Endometrial microvascular endothelial cells (primary cell): Measurements from ENCODE around the gene ARSK. TPM values are rescaled to one million over a fixed set of nuclear protein-coding genes. Genes with fewer than 3 reads are reported as not detected.

Source experiments
- in situ Hi-C: cut with HindIII; loops from 2 replicates; pipeline ENCODE4 v1.10.0; 2017; ENCODE audit warnings: low sequenced_read_pairs, low pct_unique_long_range_greater_than_20kb; ENCODE audit errors: inconsistent ontology term
- total RNA-seq: library from RNA; depleted of rRNA; stranded (reverse); fragments of >200 nt; gene quantifications from one replicate; pipeline ENCODE4 v1.2.3, GENCODE V29; 2015; ENCODE audit errors: inconsistent ontology term

Gene ARSK
- total RNA-seq, 1 donor from 2014 or later, result 7.5 TPM

- in situ Hi-C loops, result no loop called here
Measured at GRCh38 chr5:95555553-95555952, 652 bp downstream of the ARSK start.

- in situ Hi-C loops, result no loop called here
Measured at GRCh38 chr5:95557841-95558240, 2.9 kb downstream of the ARSK start.

DNA sequence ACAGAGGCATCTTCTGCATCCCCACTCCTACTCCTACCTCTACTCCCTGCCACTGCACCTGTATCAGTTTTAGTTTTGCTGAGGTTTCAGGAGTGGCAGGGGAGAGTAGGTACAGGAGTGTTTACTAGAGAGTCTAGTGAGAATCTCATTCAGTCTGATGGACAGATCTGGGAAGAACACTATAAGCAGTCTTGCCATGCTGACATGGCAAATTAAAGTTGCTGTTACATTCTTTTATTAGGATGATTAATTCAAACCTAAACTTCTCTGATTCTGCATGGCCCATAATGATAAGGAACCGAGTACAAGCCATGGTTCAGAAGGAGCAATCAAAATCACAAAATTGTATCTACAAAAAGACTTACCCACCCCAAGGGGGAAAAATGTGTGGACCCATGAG is 7.4 kb downstream of the ARSK start:
- in situ Hi-C loops, result no loop called here

DNA sequence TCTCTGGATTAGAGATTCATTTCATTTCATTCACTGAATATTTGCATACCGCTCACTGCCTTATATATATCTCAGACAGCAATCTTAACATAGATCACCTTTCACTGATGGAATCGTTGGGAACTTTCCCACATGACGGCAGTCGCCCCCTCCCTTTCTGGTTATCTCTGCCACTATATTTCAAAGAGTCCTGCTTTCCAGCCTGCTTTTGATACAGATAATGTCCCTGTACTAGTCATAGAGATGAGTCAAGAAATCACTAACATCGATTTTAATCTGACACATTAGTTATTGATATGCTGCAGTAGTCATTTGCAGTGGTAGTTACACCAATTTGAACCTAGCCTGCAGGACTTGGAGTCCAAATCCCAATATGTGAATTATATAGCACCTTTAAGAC is 8.5 kb downstream of the ARSK start:
- in situ Hi-C loops, result no loop called here

GRCh38 chr5:95564450-95564849 is 9.5 kb downstream of the ARSK start:
- in situ Hi-C loops, result no loop called here

DNA sequence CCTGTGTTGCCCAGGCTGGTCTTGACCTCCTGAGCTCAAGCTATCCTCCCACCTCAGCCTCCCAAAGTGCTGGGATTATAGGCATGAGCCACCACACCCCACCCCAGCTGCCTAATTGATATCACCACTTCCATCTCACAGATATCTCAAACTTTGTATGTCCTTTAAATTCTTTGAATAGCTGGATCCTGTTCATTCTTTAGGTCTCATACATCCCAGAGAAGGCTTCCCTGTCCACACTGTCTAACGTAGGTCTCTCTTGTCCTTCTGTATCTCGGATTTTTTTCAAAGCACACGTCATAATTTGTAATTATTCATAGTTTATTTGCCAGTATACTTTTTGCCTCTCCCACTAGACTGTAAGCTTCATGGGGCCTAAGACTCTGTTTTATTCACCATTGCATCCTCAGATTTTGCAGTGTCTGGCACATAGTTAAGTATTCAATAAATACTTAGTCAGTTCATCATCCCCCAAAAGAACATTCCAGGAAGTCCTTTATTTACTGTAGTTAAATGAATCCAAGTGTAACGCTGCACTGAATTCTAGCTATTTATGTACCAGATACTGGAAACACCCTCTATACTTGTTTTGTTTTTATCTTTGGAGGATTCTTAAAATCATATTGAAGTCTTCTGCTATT is 10.5 kb downstream of the ARSK start:
- in situ Hi-C loops, result no loop called here

- in situ Hi-C loops, result no loop called here
Measured at GRCh38 chr5:95572016-95572415, 17.1 kb downstream of the ARSK start.

GRCh38 chr5:95581576-95581975 is 26.7 kb downstream of the ARSK start:
- in situ Hi-C loops, result no loop called here

GRCh38 chr5:95583992-95584391 is 29.1 kb downstream of the ARSK start:
- in situ Hi-C loops, result no loop called here

DNA sequence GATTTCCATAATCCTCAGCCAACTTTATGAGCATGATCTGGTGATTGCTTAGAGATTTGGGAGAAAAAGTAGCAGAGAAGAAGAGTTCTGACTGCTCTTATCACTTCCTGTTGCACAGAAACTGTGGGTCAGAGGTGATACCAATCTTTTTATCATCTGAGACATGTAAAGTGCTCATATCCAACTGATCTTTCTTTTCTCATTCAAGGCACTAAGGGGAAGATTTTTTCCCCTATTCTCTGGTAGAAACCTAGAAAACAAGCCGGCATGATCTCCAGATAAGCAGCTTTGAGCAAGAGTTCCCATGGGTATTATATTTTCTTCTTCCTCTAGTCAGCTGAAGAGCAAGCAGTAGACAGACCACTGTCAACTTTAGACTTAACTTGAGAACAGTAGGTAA is 36.0 kb downstream of the ARSK start:
- in situ Hi-C loops, result no loop called here

DNA sequence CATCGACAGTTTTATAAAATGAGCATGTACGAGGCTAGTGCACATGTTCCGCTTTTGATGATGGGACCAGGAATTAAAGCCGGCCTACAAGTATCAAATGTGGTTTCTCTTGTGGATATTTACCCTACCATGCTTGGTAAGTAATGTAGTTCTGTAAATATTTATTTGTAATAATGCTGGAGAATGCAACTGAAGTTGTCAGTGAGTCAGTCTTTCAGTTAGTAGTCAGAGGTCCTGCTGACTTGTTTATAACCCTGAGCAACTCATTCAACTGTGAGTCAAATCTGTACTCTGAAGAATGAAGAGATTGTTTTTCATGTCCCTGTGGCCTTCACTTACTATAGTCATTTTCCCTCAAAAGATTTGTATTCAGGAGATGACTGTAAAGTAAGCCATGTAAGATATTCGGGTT is 36.6 kb downstream of the ARSK start:
- in situ Hi-C loops, result no loop called here

DNA sequence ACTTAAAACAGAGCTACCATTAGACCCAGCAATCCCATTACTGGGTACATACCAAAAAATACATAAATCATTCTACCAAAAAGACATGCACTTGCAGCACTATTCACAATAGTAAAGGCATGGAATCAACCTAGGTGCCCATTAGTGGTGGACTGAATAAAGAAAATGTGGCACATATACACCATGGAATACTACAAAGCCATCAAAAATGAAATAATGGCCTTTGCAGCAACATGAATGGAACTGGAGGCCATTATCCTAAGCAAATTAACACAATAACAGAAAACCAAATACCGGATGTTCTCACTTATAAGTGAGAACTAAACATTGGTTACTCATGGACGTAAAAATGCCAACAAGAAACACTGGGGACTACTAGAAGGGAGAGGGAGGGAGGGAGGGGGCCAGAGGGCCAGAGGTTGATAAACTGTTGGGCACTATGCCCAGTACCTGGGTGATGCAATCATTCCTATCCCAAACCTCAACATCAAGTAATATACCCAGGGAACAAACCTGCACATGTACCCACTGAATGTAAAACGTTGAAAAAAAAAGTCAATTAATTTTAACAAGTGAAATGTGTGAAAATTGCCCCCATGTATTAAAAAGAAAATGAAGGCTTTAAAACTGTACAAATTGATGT is 40.5 kb downstream of the ARSK start:
- in situ Hi-C loops, result no loop called here

GRCh38 chr5:95599252-95599651 is 44.4 kb downstream of the ARSK start:
- in situ Hi-C loops, result no loop called here

DNA sequence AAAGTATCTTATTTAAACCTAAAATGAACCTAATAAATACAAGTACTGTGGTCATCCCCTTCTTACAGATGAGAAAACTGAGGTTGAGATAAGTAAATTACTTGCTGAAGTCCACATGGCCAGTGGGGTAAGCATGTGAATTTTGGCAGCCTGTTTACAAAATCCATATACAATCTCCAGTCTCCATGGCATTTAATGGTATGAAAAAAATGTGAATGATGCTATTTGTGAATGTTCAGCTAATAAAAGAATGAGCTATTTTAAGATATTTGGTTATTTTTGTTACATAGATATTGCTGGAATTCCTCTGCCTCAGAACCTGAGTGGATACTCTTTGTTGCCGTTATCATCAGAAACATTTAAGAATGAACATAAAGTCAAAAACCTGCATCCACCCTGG is 45.7 kb downstream of the ARSK start:
- in situ Hi-C loops, result no loop called here

DNA sequence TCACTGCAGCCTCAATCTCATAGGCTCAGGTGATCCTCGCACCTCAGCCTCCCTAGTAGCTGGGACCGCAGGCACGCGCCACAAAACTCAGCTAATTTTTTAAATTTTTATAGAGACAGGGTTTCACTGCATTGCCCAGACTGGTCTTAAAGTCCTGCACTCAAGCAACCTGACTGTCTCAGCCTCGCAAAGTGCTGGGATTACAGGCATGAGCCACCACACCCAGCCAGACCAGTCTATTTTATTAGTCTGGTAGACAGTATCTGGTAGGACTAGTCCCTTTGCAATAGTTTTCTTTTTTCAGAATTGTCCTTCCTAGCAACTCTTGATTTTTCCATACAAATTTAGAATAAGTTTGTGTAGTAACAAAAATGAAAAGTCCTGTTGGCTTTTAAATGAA is 50.9 kb downstream of the ARSK start:
- in situ Hi-C loops, result no loop called here

DNA sequence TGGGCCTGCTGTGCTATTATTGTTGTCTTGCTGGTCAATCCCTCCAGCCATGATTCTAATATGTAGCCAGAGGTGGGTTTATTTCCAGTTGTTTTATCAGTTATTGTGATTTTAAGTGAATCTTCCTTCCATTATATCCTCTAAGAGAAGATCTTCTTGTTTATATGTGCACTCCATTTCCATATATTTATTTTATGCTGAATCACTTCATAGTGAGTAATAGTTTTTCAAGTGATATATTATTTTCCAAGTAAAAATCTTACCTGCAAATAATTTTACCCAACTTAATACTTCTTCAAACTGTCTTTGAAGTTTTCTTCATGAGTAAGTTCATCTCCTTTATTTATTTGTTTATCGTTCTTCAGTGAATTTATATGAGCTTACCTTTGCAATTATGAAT is 51.5 kb downstream of the ARSK start:
- in situ Hi-C loops, result no loop called here

DNA sequence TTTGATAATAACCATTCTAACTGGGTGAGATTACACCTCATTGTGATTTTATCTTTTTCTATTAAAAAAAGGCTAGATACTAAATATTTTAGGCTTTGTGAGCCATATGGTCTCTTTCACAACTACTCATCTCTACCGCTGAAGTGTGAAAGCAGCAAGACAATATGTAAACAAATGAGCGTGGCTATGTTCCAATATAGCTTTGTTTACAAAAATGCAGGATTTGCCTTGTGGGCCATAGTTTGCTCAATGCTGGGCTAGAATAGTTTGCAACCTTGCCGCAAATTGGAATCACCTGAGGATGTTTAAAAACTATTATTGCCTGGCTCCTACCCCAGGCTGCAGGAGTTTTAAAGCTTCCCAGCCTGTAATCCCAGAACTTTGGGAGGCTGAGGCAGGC is 54.8 kb downstream of the ARSK start:
- in situ Hi-C loops, result no loop called here

DNA sequence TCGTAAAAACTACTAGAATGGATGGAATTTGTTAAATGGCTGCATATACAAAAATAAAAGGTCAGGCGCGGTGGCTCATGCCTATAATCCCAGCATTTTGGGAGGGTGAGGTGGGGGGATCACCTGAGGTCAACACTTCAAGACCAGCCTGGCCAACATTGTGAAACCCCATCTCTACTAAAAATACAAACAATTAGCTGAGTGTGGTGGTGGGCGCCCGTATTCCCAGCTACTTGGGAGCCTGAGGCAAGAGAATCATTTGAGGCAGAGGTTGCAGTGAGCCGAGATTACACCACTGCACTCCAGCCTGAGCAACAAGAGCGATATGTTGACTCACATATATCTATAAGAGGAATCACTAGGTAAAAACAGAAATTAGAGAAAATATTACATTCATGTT is 55.6 kb downstream of the ARSK start:
- in situ Hi-C loops, result no loop called here

- in situ Hi-C loops, result no loop called here
Measured at GRCh38 chr5:95611396-95611795, 56.5 kb downstream of the ARSK start.

GRCh38 chr5:95613514-95613913 is 58.6 kb downstream of the ARSK start:
- in situ Hi-C loops, result no loop called here

- in situ Hi-C loops, result no loop called here
Measured at GRCh38 chr5:95615164-95615467, 60.2 kb downstream of the ARSK start.
